Subcutaneous adipose tissue (tissue), 4 donors: ENCODE measurements around the gene ZNF516. TPM values are rescaled to one million over a fixed set of nuclear protein-coding genes. Genes with fewer than 3 reads are reported as not detected.

Experiments used
- CTCF ChIP-seq: fragments of 450-650 bp; IDR thresholded peaks from one replicate; pipeline ENCODE4 v1.5.1; 2016; ENCODE audit warnings: low read depth, mild to moderate bottlenecking, control low read depth, antibody characterized with exemption, moderate library complexity
- total RNA-seq, 4 donors: library from RNA; depleted of rRNA; stranded (reverse); fragments of >200 nt; gene quantifications; one replicate each; pipeline ENCODE4 v1.1.0, GENCODE V29; 2016

The ZNF516 gene
- total RNA-seq, 4 donors from 2014 or later: 15.4 to 22.3 (median 17.5) TPM

- TF ChIP-seq CTCF: no peak
Observed at GRCh38 chr18:76466410-76466991, 28.5 kb downstream of the ZNF516 start.

- TF ChIP-seq CTCF: no peak
Observed at GRCh38 chr18:76465630-76466409, 29.2 kb downstream of the ZNF516 start.

GRCh38 chr18:76464281-76465259 lies 30.5 kb downstream of the ZNF516 start:
- no peak for TF ChIP-seq CTCF

- no peak for TF ChIP-seq CTCF
Observed at GRCh38 chr18:76463872-76464271, 31.2 kb downstream of the ZNF516 start.

GRCh38 chr18:76463358-76463757 lies 31.7 kb downstream of the ZNF516 start:
- no peak for TF ChIP-seq CTCF

GRCh38 chr18:76462326-76462694 lies 32.7 kb downstream of the ZNF516 start:
- no peak for TF ChIP-seq CTCF
